GM12878 (cell line): Measurements from ENCODE around the gene NET1. TPM values are rescaled to one million over a fixed set of nuclear protein-coding genes. Genes with fewer than 3 reads are reported as not detected.

Experiments
- ATAC-seq: fragments of 200-7000 bp; cut with Tn5 transposase; 3 replicates; pipeline ENCODE4 v1.9.1; 2020; ENCODE audit warnings: mild to moderate bottlenecking, moderate library complexity
- BruUV-seq: library from RNA; stranded (reverse); fragments of 400-500 nt; replicated peaks from 2 replicates; lab custom pipeline; 2021; lab: Mats Ljungman, UMichigan
- CTCF ChIA-PET: fragments of 300-600 bp; sonication (Branson Sonifier 250); formaldehyde crosslinking; extraction: SDS; loops from one replicate; lab custom pipeline; 2021; ENCODE audit warnings: inconsistent platforms; lab: Yijun Ruan, JAX
- POLR2A ChIA-PET: fragments of 350-600 bp; formaldehyde crosslinking; extraction: SDS; loops from one replicate; lab custom pipeline; 2021; ENCODE audit warnings: inconsistent platforms; lab: Charles Lee
- RAD21 ChIA-PET: fragments of 300-600 bp; sonication (Branson Sonifier 250); formaldehyde crosslinking; loops from one replicate; lab custom pipeline; 2023; ENCODE audit warnings: antibody characterized with exemption; ENCODE audit not compliant: unreplicated experiment; lab: Charles Lee
- SMC1A ChIA-PET: fragments of 300-600 bp; sonication (Branson Sonifier 250); formaldehyde crosslinking; loops from one replicate; lab custom pipeline; 2023; ENCODE audit not compliant: unreplicated experiment, uncharacterized antibody; lab: Charles Lee
- DNase-seq: peaks from one replicate; pipeline ENCODE4 v3.0.0-alpha.2; 2011; ENCODE audit warnings: low read depth, low spot score
- FAIRE-seq: peaks from 3 replicates; lab custom pipeline; 2011; peaks lifted over from hg19 to GRCh38; lab: Jason Lieb, UNC
- H2AFZ ChIP-seq: 2 replicates; pipeline ENCODE4 v1.6.0; 2011; ENCODE audit warnings: low read depth, low read length, control low read depth; ENCODE audit not compliant: control insufficient read depth
- H3K27ac ChIP-seq: 2 replicates; pipeline ENCODE4 v1.5.1; 2011; ENCODE audit warnings: control low read depth; ENCODE audit not compliant: control insufficient read depth, insufficient read depth
- H3K27me3 ChIP-seq, 2 experiments: replicated peaks in 1 of 2; 2 replicates each; pipeline versions ENCODE4 v1.6.0 to v1.6.1; 2011; ENCODE audit warnings: low read length in 1 of 2; ENCODE audit not compliant: control insufficient read depth in 2 of 2, insufficient read depth in 2 of 2
- H3K36me3 ChIP-seq, 2 experiments: 2 replicates each; pipeline ENCODE4 v1.5.1; 2011; ENCODE audit warnings: low read length in 1 of 2; ENCODE audit not compliant: control insufficient read depth in 2 of 2, insufficient read depth in 2 of 2
- H3K4me1 ChIP-seq: 2 replicates; pipeline ENCODE4 v1.6.1; 2011; ENCODE audit warnings: mild to moderate bottlenecking, low read length, moderate library complexity, mixed read lengths; ENCODE audit not compliant: control insufficient read depth, insufficient read depth
- H3K4me2 ChIP-seq: 2 replicates; pipeline ENCODE4 v1.6.0; 2011; ENCODE audit warnings: control low read depth; ENCODE audit not compliant: control insufficient read depth, insufficient read depth
- H3K4me3 ChIP-seq: fragments of 200-600 bp; sonication (generic); 2 replicates; pipeline ENCODE4 v1.5.1; 2016
- H3K79me2 ChIP-seq: 2 replicates; pipeline ENCODE4 v1.6.0; 2011; ENCODE audit warnings: low read length; ENCODE audit not compliant: control insufficient read depth, insufficient read depth
- H3K9ac ChIP-seq: 2 replicates; pipeline ENCODE4 v1.8.0; 2011; ENCODE audit warnings: low read length, control low read depth, mixed read lengths; ENCODE audit not compliant: control insufficient read depth, insufficient read depth
- H3K9me3 ChIP-seq: replicated peaks from 3 replicates; pipeline ENCODE4 v1.5.1; 2011; ENCODE audit warnings: mild to moderate bottlenecking, low read length; ENCODE audit not compliant: control insufficient read depth, insufficient read depth
- H4K20me1 ChIP-seq: 2 replicates; pipeline ENCODE4 v1.6.0; 2011; ENCODE audit not compliant: control insufficient read depth, insufficient read depth
- CREB1 ChIP-seq: IDR thresholded peaks from 2 replicates; pipeline ENCODE4 v1.6.1; 2012; ENCODE audit warnings: low read depth, mild to moderate bottlenecking, inconsistent platforms
- ETV6 ChIP-seq, 2 experiments: fragments of 450-650 bp in 1 of 2; IDR thresholded peaks in 1 of 2; conservative IDR thresholded peaks in 1 of 2; 2 replicates each; pipeline ENCODE4 v1.6.1; 2014; ENCODE audit warnings: antibody characterized with exemption in 1 of 2, borderline replicate concordance in 1 of 2, low read depth in 1 of 2, mild to moderate bottlenecking in 1 of 2, moderate library complexity in 1 of 2
- FOS ChIP-seq: IDR thresholded peaks from 3 replicates; pipeline ENCODE4 v1.6.1; 2011; ENCODE audit warnings: borderline replicate concordance; ENCODE audit not compliant: insufficient read length; ENCODE audit errors: extremely low read depth
- IRF5 ChIP-seq: fragments of 450-650 bp; IDR thresholded peaks from 2 replicates; pipeline ENCODE4 v1.6.1; 2017; ENCODE audit warnings: borderline replicate concordance
- KLF5 ChIP-seq: fragments of 450-650 bp; IDR thresholded peaks from 2 replicates; pipeline ENCODE4 v1.6.1; 2014; ENCODE audit warnings: mild to moderate bottlenecking; ENCODE audit not compliant: partially characterized antibody
- MAX ChIP-seq: IDR thresholded peaks from 2 replicates; pipeline ENCODE4 v1.6.1; 2012; ENCODE audit warnings: low read depth, low read length, improper control_type of control experiment
- MLLT1 ChIP-seq: fragments of 450-650 bp; IDR thresholded peaks from 2 replicates; pipeline ENCODE4 v1.6.1; 2016; ENCODE audit warnings: mild to moderate bottlenecking
- NFXL1 ChIP-seq: fragments of 450-650 bp; IDR thresholded peaks from 2 replicates; pipeline ENCODE4 v1.6.1; 2017; ENCODE audit warnings: antibody characterized with exemption, mild to moderate bottlenecking, borderline replicate concordance
- RAD51 ChIP-seq: fragments of 450-650 bp; IDR thresholded peaks from 2 replicates; pipeline ENCODE4 v1.6.1; 2016; ENCODE audit warnings: moderate library complexity, mild to moderate bottlenecking, inconsistent platforms
- YY1 ChIP-seq: IDR thresholded peaks from 2 replicates; pipeline ENCODE4 v1.6.1; 2011; ENCODE audit warnings: low read depth, mild to moderate bottlenecking, low read length
- ZNF274 ChIP-seq: IDR thresholded peaks from one replicate; pipeline ENCODE4 v1.8.0; 2011; ENCODE audit not compliant: insufficient read length, insufficient read depth
- ZNF384 ChIP-seq: IDR thresholded peaks from 2 replicates; pipeline ENCODE4 v1.6.1; 2012; ENCODE audit warnings: low read depth, mild to moderate bottlenecking, low read length, improper control_type of control experiment, borderline replicate concordance
- WGBS: methylation state at CpG from one replicate; pipeline ENCODE4 v1.1.6; 2016; ENCODE audit warnings: low lambda C conversion rate; ENCODE audit not compliant: insufficient replicate concordance, insufficient coverage; ENCODE audit errors: missing lambda C conversion rate; 5-methylcytosine and 5-hydroxymethylcytosine counted together
- in situ Hi-C: fragments of 300-500 bp; cut with MboI; formaldehyde crosslinking; loops from 9 replicates; pipeline ENCODE4 v1.14.3; 2018; ENCODE audit warnings: mixed read lengths
- intact Hi-C: fragments of 100-400 bp; cut with micrococcal nuclease; formaldehyde crosslinking; loops from one replicate; pipeline ENCODE4 v1.14.2; 2022; ENCODE audit not compliant: unreplicated experiment
- polyA plus RNA-seq, 11 experiments: library from polyadenylated mRNA; depleted of rRNA in 4 of 11; unstranded in 6 of 11; stranded (reverse) in 5 of 11; fragments of >200 nt; fragmentation: Nextera tagmentation in 4 of 11; fragmentation: Illumina TruSeq in 1 of 11; extraction: Ambion mirVana in 4 of 11; extraction: Trizol in 1 of 11; gene quantifications; 1 replicate in 1 of 11; 2 replicates in 10 of 11; pipeline versions ENCODE4 v1.2.1 to v1.2.3, GENCODE V29; 2011 to 2016; ENCODE audit warnings: inconsistent platforms in 2 of 11, missing spikeins in 2 of 11, low read depth in 1 of 11
- total RNA-seq, 4 experiments: library from RNA; depleted of rRNA in 3 of 4; stranded (reverse); fragments of >200 nt in 3 of 4; fragmentation: Illumina TruSeq in 1 of 4; extraction: Trizol in 1 of 4; gene quantifications; 2 replicates each; pipeline versions ENCODE4 v1.2.1 to v1.2.3, GENCODE V29; 2013 to 2021

NET1 gene
- total and polyA plus RNA-seq, 10 of the 15 experiments (the other 5 are each of a cell fraction or from before 2014, with no cell fraction given): 6.5 to 22.7 (median 18.4) TPM

GRCh38 chr10:5468262-5469106 lies 56.1 kb downstream of the NET1 start:
- H3K79me2 ChIP-seq: no peaks in the 10 kb centered on the region
- CTCF ChIA-PET: no interaction called here
- no peaks in the 10 kb centered on the region for H3K4me1 ChIP-seq
- H3K36me3 ChIP-seq: no peaks in the 10 kb centered on the region
- H3K9me3 ChIP-seq: peaks cover 3% of the 10 kb centered on the region; the same call in 2 of the 3 replicates
- RAD21 ChIA-PET: no interaction called here
- SMC1A ChIA-PET: no interaction called here
- no peaks in the 10 kb centered on the region for H4K20me1 ChIP-seq
- ATAC-seq (no peak), DNase-seq (no peak), FAIRE-seq (no peak)
- H3K4me2 ChIP-seq: no peak overlapping the region
- no peak overlapping the region for H3K27ac ChIP-seq
- no peak overlapping the region for H3K4me3 ChIP-seq
- TF ChIP-seq KLF5: no peak
- TF ChIP-seq MLLT1: no peak
- TF ChIP-seq ZNF274: no peak
- no peak for TF ChIP-seq NFXL1
- no peak for TF ChIP-seq CREB1
- no peak for TF ChIP-seq YY1
- TF ChIP-seq ZNF384: no peak
- TF ChIP-seq IRF5: no peak
- no peak for TF ChIP-seq RAD51
- no peak for TF ChIP-seq FOS
- TF ChIP-seq MAX: no peak
- no peak for TF ChIP-seq ETV6 (conservative IDR thresholded peaks at IDR 0.05 in 1 of 2, IDR thresholded peaks at IDR 0.05 in 1 of 2; ENCODE audit: borderline replicate concordance in 1 of 2, low read depth in 1 of 2)
- in situ Hi-C loops (no loop called here), intact Hi-C loops (no loop called here)
- POLR2A ChIA-PET: no interaction called here
- H3K27me3 ChIP-seq: no peaks in the 10 kb centered on the region
- WGBS: 44% methylated on average over 8 of the region's 8 CpGs
- H3K9ac ChIP-seq: no peak overlapping the region
- no TSS peak for BruUV-seq
- H2AFZ ChIP-seq: no peak overlapping the region
